GM19468 (cell line): ENCODE results near the gene MS4A6E.
"Not testable (repeated sequence)": the region's sequence is repeated elsewhere in the genome, so short reads cannot be mapped to it uniquely, and the experiment has no call there.

Experiments
- ATAC-seq: cut with Tn5 transposase; IDR thresholded peaks from one replicate; pipeline ENCODE4 v1.9.1; 2021; ENCODE audit warnings: mild to moderate bottlenecking, moderate library complexity, moderate number of reproducible peaks; ENCODE audit not compliant: unreplicated experiment; ENCODE audit errors: extremely low read depth

Gene MS4A6E

GRCh38 chr11:60334005-60334620, 7.1 kb downstream of the MS4A6E start:
- ATAC-seq, result no peak

- no peak for ATAC-seq
These were observed 9.8 kb downstream of the MS4A6E start for GRCh38 chr11:60336767-60337391.

- ATAC-seq, result no peak
These were observed 11.0 kb downstream of the MS4A6E start for GRCh38 chr11:60338053-60338452.

DNA sequence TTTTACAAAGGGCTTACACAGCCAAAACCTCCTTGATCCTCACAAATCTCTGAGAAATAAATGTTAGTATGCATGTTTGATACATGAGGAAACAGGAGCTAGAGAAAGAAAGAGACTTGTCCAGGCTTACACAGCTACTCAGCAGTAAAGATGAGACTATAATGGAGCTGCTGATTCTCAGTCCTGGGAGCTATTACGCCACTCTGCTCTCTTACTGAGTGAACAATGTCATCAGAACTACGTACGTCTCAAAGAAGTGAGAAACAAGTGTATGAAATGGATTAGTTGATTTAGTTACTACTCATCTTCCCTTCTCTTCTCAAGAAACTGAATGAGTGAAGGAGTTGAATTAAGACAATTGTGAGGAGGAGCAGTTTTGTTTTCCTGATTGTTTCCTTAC, 12.3 kb downstream of the MS4A6E start:
- ATAC-seq, result no peak

DNA sequence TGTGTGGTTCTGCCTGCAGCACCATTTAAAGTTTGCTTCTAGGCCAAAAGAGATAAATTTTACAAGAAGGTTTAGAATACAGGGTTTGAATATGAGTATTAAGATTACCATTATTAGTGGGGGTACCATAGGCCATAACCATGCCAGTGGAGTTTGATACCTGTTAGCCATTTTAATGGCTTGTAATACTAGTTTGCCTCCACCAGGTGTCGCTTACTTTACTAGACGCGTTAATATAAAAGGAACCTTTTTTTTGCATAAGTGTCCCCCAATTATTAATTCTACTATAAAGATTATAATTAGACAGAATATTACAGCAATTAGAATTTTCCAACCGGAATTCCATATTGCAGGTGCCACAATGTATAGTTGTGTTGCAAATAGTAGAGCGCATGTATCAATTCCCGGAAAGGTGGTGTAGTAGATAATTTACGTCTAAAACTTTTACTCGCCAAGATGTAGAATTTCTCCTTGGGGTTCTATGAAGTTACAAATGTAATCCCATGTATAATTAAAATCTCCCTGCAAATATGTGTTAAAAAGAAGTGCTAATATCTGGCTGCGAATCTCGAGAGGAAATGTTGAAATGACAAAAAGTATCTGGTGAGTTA, 16.1 kb downstream of the MS4A6E start:
- ATAC-seq, result no peak

- ATAC-seq, result no peak
These were observed 17.1 kb downstream of the MS4A6E start for GRCh38 chr11:60344146-60344545.

GRCh38 chr11:60345489-60345888, 18.4 kb downstream of the MS4A6E start:
- no peak for ATAC-seq

- no peak for ATAC-seq
These were observed 20.2 kb downstream of the MS4A6E start for GRCh38 chr11:60347084-60347797.

DNA sequence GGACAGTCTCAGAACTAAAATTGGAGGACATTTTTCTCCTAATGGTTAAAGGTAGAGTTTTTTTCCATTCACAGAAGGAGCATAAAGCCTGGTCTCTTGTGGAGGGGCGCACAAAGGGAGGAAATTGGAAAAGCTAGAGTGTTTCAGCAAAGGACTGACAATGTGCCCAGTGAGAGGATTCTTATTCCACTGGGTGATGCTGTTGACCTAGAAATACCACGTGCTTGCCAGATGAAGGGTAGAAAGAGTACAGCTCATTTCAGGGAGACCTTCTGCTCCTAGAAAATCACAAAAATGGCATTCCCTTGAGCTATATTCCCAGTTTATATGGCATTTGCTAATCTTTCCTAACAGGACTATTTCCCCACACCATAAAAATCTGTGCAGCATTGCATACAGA, 21.1 kb downstream of the MS4A6E start:
- ATAC-seq, result no peak

GRCh38 chr11:60349990-60350389, 22.9 kb downstream of the MS4A6E start:
- ATAC-seq, result no peak

DNA sequence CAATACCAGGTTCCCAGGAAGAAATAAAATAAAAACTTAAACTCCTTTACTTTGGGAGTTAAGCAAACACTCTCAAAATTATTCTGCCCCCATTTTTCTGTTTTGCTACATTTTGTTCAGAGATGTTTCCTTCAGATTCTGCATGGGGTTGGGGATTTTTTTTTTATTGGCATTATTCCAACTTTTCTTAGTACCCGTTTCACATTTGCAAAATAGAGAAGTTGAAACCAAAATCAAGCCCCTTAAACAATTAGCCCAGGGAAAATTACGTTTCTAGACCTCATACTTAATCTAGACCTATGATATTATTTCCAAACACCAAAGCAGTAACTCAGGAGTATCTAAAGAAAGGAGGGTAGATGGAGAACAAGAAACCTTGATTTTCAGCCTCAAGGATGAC, 30.7 kb downstream of the MS4A6E start:
- ATAC-seq, result no peak

- ATAC-seq, result no peak
These were observed 33.6 kb downstream of the MS4A6E start for GRCh38 chr11:60360621-60361020.

DNA sequence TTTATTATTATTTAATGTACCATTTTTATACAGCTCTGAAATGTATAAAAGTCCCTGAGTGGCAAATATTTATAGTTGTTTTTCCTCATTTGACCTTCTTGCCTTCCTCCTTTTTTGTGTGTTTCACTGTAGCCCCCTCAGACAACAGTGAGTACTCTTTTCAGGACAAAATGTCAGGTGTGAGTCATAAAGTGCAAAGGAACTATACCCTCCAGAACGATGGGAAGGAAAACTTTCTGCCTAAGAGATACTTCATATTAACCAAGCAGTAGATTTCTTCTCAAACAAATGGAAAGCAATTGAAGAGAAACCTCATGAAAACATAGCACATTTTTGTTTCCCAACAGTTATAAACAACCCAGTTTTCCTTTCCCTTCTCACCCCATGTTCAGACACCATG, 35.2 kb downstream of the MS4A6E start:
- no peak for ATAC-seq

DNA sequence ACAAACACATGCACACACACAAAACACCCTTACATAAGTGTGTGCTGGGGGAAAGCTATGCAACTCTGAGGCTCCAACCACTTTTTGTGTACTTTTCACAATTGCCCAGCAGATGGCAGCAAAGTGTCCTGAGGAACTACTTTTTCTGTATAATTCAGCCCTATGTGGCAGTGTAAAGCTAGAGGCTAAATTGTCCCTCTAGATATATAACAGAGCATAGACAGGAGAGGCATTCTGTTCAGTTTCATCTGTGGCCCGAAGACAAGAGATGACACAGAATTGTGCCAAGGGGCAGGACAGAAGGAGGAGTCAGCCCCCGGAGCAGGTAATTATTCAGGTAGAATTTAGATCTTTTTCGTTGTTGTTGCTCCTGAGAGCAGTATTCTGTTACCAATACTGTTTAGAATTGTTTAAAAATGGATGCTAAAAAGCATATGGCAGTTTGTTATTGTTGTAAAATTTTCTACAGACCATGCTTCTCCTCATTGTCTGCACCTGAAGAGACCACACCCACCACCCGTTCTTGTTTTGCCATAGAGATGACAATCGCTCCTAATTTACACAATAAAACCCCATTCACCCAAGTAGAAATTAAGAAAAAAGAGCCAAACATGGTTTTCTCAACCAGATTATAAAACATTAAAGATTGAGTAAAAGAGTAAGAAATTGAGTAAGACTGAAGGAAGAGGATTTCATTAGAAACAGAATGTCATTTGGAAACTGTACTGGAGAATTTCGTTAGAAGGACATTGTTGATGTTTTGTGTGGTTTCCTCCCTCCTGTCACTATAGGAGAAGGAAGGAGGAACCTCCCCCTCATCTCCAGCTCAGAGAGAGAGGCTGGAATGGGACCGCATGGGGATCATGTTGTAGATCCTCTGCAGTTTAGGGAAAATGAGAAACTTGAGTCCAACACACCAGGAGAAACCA, 36.8 kb downstream of the MS4A6E start:
- no peak for ATAC-seq

- ATAC-seq, result not testable (repeated sequence)
These were observed 39.3 kb downstream of the MS4A6E start for GRCh38 chr11:60366262-60366904.

GRCh38 chr11:60367009-60367408, 40.0 kb downstream of the MS4A6E start:
- ATAC-seq, result peak; percentile 80

DNA sequence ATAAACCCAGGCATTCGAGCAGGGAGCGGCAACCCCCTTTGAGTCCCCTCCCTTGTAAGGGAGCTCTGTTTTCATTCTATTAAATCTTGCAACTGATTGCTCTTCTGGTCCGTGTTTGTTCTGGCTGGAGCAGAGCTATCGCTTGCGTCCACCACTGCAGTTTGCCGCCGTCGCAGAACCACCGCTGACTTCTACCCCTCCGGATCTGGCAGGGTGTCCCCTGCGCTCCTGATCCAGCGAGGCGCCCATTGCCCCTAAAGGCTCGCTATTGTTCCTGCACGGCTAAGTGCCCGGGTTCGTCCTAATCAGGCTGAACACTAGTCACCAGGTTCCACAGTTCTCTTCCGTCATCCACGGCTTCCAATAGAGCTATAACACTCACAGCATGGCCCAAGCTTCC, 40.8 kb downstream of the MS4A6E start:
- ATAC-seq, result no peak

- ATAC-seq, result no peak
These were observed 43.3 kb downstream of the MS4A6E start for GRCh38 chr11:60370252-60370810.

DNA sequence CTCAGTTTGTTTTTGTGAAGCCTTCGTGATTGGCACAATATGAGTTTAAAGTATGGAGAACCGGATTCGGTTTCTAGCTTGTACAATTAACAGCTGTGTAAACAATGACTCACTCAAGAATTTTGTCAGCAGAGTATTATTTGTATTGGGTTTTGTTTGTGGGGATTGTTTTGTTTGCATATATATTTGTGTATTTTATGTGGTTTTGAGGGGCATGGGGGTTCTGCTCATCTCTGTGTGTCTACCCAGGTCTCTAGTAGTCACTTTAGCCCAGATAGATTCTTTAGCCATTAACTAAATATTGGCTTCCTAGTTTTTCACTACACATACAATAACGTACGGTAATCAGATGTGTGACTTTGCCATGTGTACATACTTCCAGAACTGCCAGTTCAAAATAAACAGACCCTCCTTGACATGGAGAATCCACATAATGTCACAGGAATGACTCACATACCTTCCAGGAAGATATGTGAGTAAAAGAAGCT, 43.8 kb downstream of the MS4A6E start:
- no peak for ATAC-seq
